Osteoblast (primary cell): ENCODE results near the gene PCED1B. TPM values are rescaled to one million over a fixed set of nuclear protein-coding genes. Genes with fewer than 3 reads are reported as not detected.

ENCODE experiments used
- DNase-seq: peaks from one replicate; pipeline ENCODE4 v3.0.0; 2011; ENCODE audit warnings: low spot score, mixed read lengths; ENCODE audit not compliant: insufficient read length; ENCODE audit errors: missing footprints
- H2AFZ ChIP-seq: 2 replicates; pipeline ENCODE4 v1.6.0; 2011; ENCODE audit warnings: mild to moderate bottlenecking, low read length
- H3K27ac ChIP-seq: 2 replicates; pipeline ENCODE4 v1.5.1; 2011; ENCODE audit warnings: mild to moderate bottlenecking, low read depth, low read length, moderate library complexity
- H3K27me3 ChIP-seq: 2 replicates; pipeline ENCODE4 v1.6.0; 2012; ENCODE audit warnings: mild to moderate bottlenecking, control low read depth, inconsistent platforms, low read length, moderate library complexity; ENCODE audit not compliant: insufficient read depth
- H3K36me3 ChIP-seq: 2 replicates; pipeline ENCODE4 v1.5.1; 2011; ENCODE audit warnings: mild to moderate bottlenecking, low read length, control low read depth, moderate library complexity; ENCODE audit not compliant: insufficient read depth
- H3K4me1 ChIP-seq: 2 replicates; pipeline ENCODE4 v1.5.1; 2011; ENCODE audit warnings: mild to moderate bottlenecking, low read length, control low read depth, moderate library complexity; ENCODE audit not compliant: insufficient read depth
- H3K4me2 ChIP-seq: 2 replicates; pipeline ENCODE4 v1.6.0; 2011; ENCODE audit warnings: mild to moderate bottlenecking, low read length; ENCODE audit not compliant: insufficient read depth
- H3K4me3 ChIP-seq: fragments of 200-600 bp; sonication (generic); 3 replicates; pipeline ENCODE4 v1.5.1; 2012; ENCODE audit warnings: mild to moderate bottlenecking, low read length, inconsistent platforms; ENCODE audit not compliant: insufficient read depth
- H3K79me2 ChIP-seq: 2 replicates; pipeline ENCODE4 v1.6.0; 2012; ENCODE audit warnings: mild to moderate bottlenecking, low read length, control low read depth, inconsistent platforms; ENCODE audit not compliant: insufficient read depth
- H3K9me3 ChIP-seq: 2 replicates; pipeline ENCODE4 v1.5.1; 2011; ENCODE audit warnings: low read depth, low read length, control low read depth
- H4K20me1 ChIP-seq: 2 replicates; pipeline ENCODE4 v1.6.0; 2012; ENCODE audit warnings: mild to moderate bottlenecking, low read length, control low read depth; ENCODE audit not compliant: insufficient read depth
- CTCF ChIP-seq: IDR thresholded peaks from 2 replicates; pipeline ENCODE4 v1.5.1; 2011; ENCODE audit warnings: mild to moderate bottlenecking, low read depth, low read length, moderate library complexity; ENCODE audit errors: extremely low read depth
- total RNA-seq: library from RNA; depleted of rRNA; stranded (reverse); fragments of >200 nt; gene quantifications from 2 replicates; pipeline ENCODE4 v1.2.3, GENCODE V29; 2012

The PCED1B gene
- total RNA-seq, 1 donor, result 0.36 TPM

- no peak overlapping the region for H3K4me3 ChIP-seq
- H4K20me1 ChIP-seq, result no peaks in the 10 kb centered on the region
- H3K4me2 ChIP-seq, result peak overlapping the region; percentile 33
- peaks cover 5% of the 10 kb centered on the region for H3K4me1 ChIP-seq
- no peaks in the 10 kb centered on the region for H3K27me3 ChIP-seq
- no peak overlapping the region for H3K27ac ChIP-seq
- no peaks in the 10 kb centered on the region for H3K36me3 ChIP-seq
- no peak for DNase-seq
- no peaks in the 10 kb centered on the region for H3K79me2 ChIP-seq
- no peak for TF ChIP-seq CTCF
- no peaks in the 10 kb centered on the region for H3K9me3 ChIP-seq
- H2AFZ ChIP-seq, result peak overlapping the region; percentile 49
Observed at GRCh38 chr12:47223031-47223847, 143.8 kb downstream of the PCED1B start.

GRCh38 chr12:47223848-47224213, 144.4 kb downstream of the PCED1B start:
- no peak overlapping the region for H3K27ac ChIP-seq
- no peak for TF ChIP-seq CTCF
- H3K4me3 ChIP-seq, result no peak overlapping the region
- no peak overlapping the region for H3K4me2 ChIP-seq
- peaks cover 5% of the 10 kb centered on the region for H3K4me1 ChIP-seq
- no peaks in the 10 kb centered on the region for H4K20me1 ChIP-seq
- no peaks in the 10 kb centered on the region for H3K27me3 ChIP-seq
- no peaks in the 10 kb centered on the region for H3K9me3 ChIP-seq
- H3K79me2 ChIP-seq, result no peaks in the 10 kb centered on the region
- DNase-seq, result no peak
- H2AFZ ChIP-seq, result peak overlapping the region; percentile 13
- no peaks in the 10 kb centered on the region for H3K36me3 ChIP-seq

- H2AFZ ChIP-seq, result no peak overlapping the region
Observed at GRCh38 chr12:47224563-47225133, 145.2 kb downstream of the PCED1B start.

More at GRCh38 chr12:47224563-47225133, 145.2 kb downstream of the PCED1B start:
- Histone ChIP-seq H4K20me1 (no peaks in the 10 kb centered on the region), H3K79me2 (no peaks in the 10 kb centered on the region), H3K9me3 (no peaks in the 10 kb centered on the region), H3K36me3 (no peaks in the 10 kb centered on the region), H3K27ac (no peak overlapping the region), H3K27me3 (no peaks in the 10 kb centered on the region), H3K4me1 (peaks cover 5% of the 10 kb centered on the region), H3K4me3 (no peak overlapping the region), H3K4me2 (no peak overlapping the region)
- no peak for DNase-seq
- TF ChIP-seq CTCF, result no peak
